CD4-positive, alpha-beta memory T cell (primary cell): ENCODE data around the gene CLSTN1. TPM values are rescaled to one million over a fixed set of nuclear protein-coding genes. Genes with fewer than 3 reads are reported as not detected.

ENCODE experiments used
- CTCF ChIA-PET: fragments of 350-600 bp; sonication (Branson Sonifier 250); formaldehyde crosslinking; loops from one replicate; lab custom pipeline; 2021; ENCODE audit warnings: inconsistent platforms; ENCODE audit not compliant: partially characterized antibody; lab: Charles Lee
- POLR2A ChIA-PET: fragments of 350-600 bp; sonication (Branson Sonifier 250); formaldehyde crosslinking; loops from one replicate; lab custom pipeline; 2021; ENCODE audit not compliant: partially characterized antibody; lab: Charles Lee
- DNase-seq, 5 donors: peaks; one replicate each; pipeline versions ENCODE4 v3.0.0 to v3.0.0-alpha.2; 2020 to 2022; ENCODE audit warnings: mixed read lengths in 1 of 5
- H3K27ac ChIP-seq: one replicate; pipeline ENCODE4 v1.7.0; 2013; ENCODE audit warnings: low read depth, low read length
- H3K27me3 ChIP-seq: 2 replicates; pipeline ENCODE4 v1.7.0; 2013; ENCODE audit warnings: mild to moderate bottlenecking, low read length, moderate library complexity; ENCODE audit not compliant: insufficient read depth
- H3K36me3 ChIP-seq: 2 replicates; pipeline ENCODE4 v1.7.0; 2013; ENCODE audit warnings: mild to moderate bottlenecking, low read length, moderate library complexity; ENCODE audit not compliant: insufficient read depth
- H3K4me1 ChIP-seq: 2 replicates; pipeline ENCODE4 v1.7.0; 2013; ENCODE audit warnings: mild to moderate bottlenecking, low read length, moderate library complexity; ENCODE audit not compliant: insufficient read depth
- H3K4me3 ChIP-seq, 2 donors: one replicate each; pipeline ENCODE4 v1.7.0; 2013; ENCODE audit warnings: low read length in 2 of 2, mild to moderate bottlenecking in 1 of 2
- H3K9me3 ChIP-seq, 2 donors: one replicate each; pipeline ENCODE4 v1.7.0; 2013; ENCODE audit warnings: low read length in 2 of 2, control low read depth in 1 of 2; ENCODE audit not compliant: control insufficient read depth in 1 of 2
- H3K27ac Mint-ChIP-seq, 7 donors: one replicate each; pipeline ENCODE4 v1.8.0; 2020 to 2021; ENCODE audit warnings: mixed read lengths in 7 of 7, mild to moderate bottlenecking in 6 of 7, inconsistent platforms in 3 of 7, moderate library complexity in 3 of 7
- H3K27me3 Mint-ChIP-seq, 2 donors: one replicate each; pipeline ENCODE4 v1.8.0; 2020 to 2021; ENCODE audit warnings: mixed read lengths in 2 of 2
- H3K36me3 Mint-ChIP-seq, 2 donors: one replicate each; pipeline ENCODE4 v1.8.0; 2020 to 2021; ENCODE audit warnings: mixed read lengths in 2 of 2, inconsistent platforms in 1 of 2, mild to moderate bottlenecking in 1 of 2
- H3K4me1 Mint-ChIP-seq, 4 donors: one replicate each; pipeline ENCODE4 v1.8.0; 2020 to 2021; ENCODE audit warnings: mixed read lengths in 4 of 4, mild to moderate bottlenecking in 1 of 4
- H3K4me3 Mint-ChIP-seq, 8 donors: one replicate each; pipeline ENCODE4 v1.8.0; 2020 to 2021; ENCODE audit warnings: mixed read lengths in 8 of 8, mild to moderate bottlenecking in 7 of 8, moderate library complexity in 6 of 8, inconsistent platforms in 3 of 8
- H3K9me3 Mint-ChIP-seq, 8 donors: one replicate each; pipeline ENCODE4 v1.8.0; 2020 to 2021; ENCODE audit warnings: mixed read lengths in 8 of 8, mild to moderate bottlenecking in 5 of 8, inconsistent platforms in 3 of 8, moderate library complexity in 1 of 8
- intact Hi-C: fragments of 100-400 bp; cut with micrococcal nuclease; formaldehyde crosslinking; loops from one replicate; pipeline ENCODE4 v1.15.1; 2023
- polyA plus RNA-seq, 2 donors: library from polyadenylated mRNA; unstranded; fragments of 300-500 nt; fragmentation: Illumina TruSeq; gene quantifications; one replicate each; pipeline ENCODE4 v1.2.3, GENCODE V29; 2021
- total RNA-seq, 2 experiments: library from RNA; stranded (reverse); gene quantifications; one replicate each; pipeline ENCODE4 v1.2.3, GENCODE V29; 2021

CLSTN1 gene
- total and polyA plus RNA-seq, 4 experiments from 2014 or later: 6.9 to 109 (median 78.7) TPM

GRCh38 chr1:9736241-9736640 is 87.5 kb downstream of the CLSTN1 start:
- H3K4me3 ChIP-seq: no peak overlapping the region
- POLR2A ChIA-PET: interaction anchor here (1.8 to 12.0 kb wide), 2 partner anchors 21 to 107 kb away, joined by 4 to 187 read pairs; no protein-coding TSS in a partner anchor
- no peaks in the 10 kb centered on the region for H3K27me3 Mint-ChIP-seq
- H3K27ac Mint-ChIP-seq: peak overlapping the region in 1 of 7 donors; percentile 7
- peaks cover 0 to 9% (median 0%) of the 10 kb centered on the region in 8 donors for H3K9me3 Mint-ChIP-seq
- no peak overlapping the region for H3K27ac ChIP-seq
- peaks cover 59 to 76% of the 10 kb centered on the region in 2 donors for H3K36me3 Mint-ChIP-seq
- intact Hi-C loops: no loop called here
- no peak for DNase-seq
- H3K4me1 ChIP-seq: no peaks in the 10 kb centered on the region
- H3K4me1 Mint-ChIP-seq: peaks cover 6 to 32% (median 18%) of the 10 kb centered on the region in 4 donors
- no peaks in the 10 kb centered on the region for H3K27me3 ChIP-seq
- no peak overlapping the region for H3K4me3 Mint-ChIP-seq
- H3K9me3 ChIP-seq: no peaks in the 10 kb centered on the region
- H3K36me3 ChIP-seq: peaks cover 80% of the 10 kb centered on the region
- CTCF ChIA-PET: no interaction called here

GRCh38 chr1:9735800-9736199 is 88.0 kb downstream of the CLSTN1 start:
- H3K36me3 ChIP-seq: peaks cover 80% of the 10 kb centered on the region
- Mint-ChIP-seq H3K4me1 (peaks cover 6 to 36% (median 20%) of the 10 kb centered on the region in 4 donors), H3K27me3 (no peaks in the 10 kb centered on the region), H3K36me3 (peaks cover 55 to 77% of the 10 kb centered on the region in 2 donors), H3K9me3 (peaks cover 0 to 12% (median 0%) of the 10 kb centered on the region in 8 donors), H3K4me3 (no peak overlapping the region), H3K27ac (peak overlapping the region in 1 of 7 donors; percentile 21)
- intact Hi-C loops: no loop called here
- no peak for DNase-seq
- no peak overlapping the region for H3K4me3 ChIP-seq
- ChIA-PET CTCF (interaction anchor here (1.2 kb wide), 1 partner anchor 120 kb away, joined by 3 read pairs; no protein-coding TSS in a partner anchor), POLR2A (interaction anchor here (1.8 to 12.0 kb wide), 2 partner anchors 20 to 106 kb away, joined by 4 to 187 read pairs; no protein-coding TSS in a partner anchor)
- H3K4me1 ChIP-seq: no peaks in the 10 kb centered on the region
- no peaks in the 10 kb centered on the region for H3K27me3 ChIP-seq
- no peak overlapping the region for H3K27ac ChIP-seq
- no peaks in the 10 kb centered on the region for H3K9me3 ChIP-seq

DNA sequence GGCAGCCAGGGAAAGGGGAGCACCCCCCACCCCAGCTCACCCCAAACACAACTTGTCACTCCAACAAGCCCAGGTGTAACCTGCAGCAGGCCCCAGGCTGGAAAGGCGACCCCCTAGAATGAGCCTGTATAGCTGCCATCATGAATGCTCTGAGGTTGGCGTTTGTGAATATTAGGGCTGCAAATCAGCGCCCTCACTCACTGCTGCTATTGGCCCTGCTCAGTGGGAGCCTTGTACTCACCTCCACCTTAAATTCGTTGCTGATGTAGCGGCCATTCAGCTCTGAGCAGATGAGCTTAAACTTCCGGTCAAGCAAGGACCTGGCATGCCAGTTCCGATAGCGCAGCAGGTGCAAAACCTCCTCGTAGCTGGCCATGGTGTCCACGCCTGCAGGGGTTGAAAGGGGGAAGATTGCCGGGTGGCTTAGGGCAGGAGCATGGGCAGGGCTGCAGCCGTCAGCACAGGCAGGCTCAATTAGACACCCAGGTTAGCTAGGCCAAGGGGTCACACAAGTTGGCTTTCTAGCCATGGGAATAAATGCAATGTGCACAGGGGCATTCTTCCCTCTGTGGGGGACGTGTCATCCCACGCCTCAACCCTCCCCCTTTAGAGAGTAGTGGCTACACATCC is 90.5 kb downstream of the CLSTN1 start:
- DNase-seq: no peak
- Mint-ChIP-seq H3K36me3 (peaks cover 62 to 81% of the 10 kb centered on the region in 2 donors), H3K4me3 (peak overlapping the region in 1 of 8 donors; percentile 49), H3K4me1 (peaks cover 21 to 58% (median 39%) of the 10 kb centered on the region in 4 donors), H3K27me3 (no peaks in the 10 kb centered on the region), H3K9me3 (peaks cover 0 to 12% (median 0%) of the 10 kb centered on the region in 8 donors), H3K27ac (peak overlapping the region in 5 of 7 donors; percentile 8 to 85 (median 70))
- H3K27me3 ChIP-seq: no peaks in the 10 kb centered on the region
- H3K4me1 ChIP-seq: peaks cover 22% of the 10 kb centered on the region
- H3K27ac ChIP-seq: no peak overlapping the region
- intact Hi-C loops: no loop called here
- no peak overlapping the region for H3K4me3 ChIP-seq
- ChIA-PET POLR2A (interaction anchor here (1.3 to 12.0 kb wide), 4 partner anchors 18 to 105 kb away, joined by 5 to 187 read pairs (median 8); partner anchors contain the start of gene PIK3CD), CTCF (interaction anchor here (0.7 to 1.7 kb wide), 3 partner anchors 12 to 106 kb away, joined by 3 to 4 read pairs (median 3); no protein-coding TSS in a partner anchor)
- H3K36me3 ChIP-seq: peaks cover 78% of the 10 kb centered on the region
- no peaks in the 10 kb centered on the region for H3K9me3 ChIP-seq

DNA sequence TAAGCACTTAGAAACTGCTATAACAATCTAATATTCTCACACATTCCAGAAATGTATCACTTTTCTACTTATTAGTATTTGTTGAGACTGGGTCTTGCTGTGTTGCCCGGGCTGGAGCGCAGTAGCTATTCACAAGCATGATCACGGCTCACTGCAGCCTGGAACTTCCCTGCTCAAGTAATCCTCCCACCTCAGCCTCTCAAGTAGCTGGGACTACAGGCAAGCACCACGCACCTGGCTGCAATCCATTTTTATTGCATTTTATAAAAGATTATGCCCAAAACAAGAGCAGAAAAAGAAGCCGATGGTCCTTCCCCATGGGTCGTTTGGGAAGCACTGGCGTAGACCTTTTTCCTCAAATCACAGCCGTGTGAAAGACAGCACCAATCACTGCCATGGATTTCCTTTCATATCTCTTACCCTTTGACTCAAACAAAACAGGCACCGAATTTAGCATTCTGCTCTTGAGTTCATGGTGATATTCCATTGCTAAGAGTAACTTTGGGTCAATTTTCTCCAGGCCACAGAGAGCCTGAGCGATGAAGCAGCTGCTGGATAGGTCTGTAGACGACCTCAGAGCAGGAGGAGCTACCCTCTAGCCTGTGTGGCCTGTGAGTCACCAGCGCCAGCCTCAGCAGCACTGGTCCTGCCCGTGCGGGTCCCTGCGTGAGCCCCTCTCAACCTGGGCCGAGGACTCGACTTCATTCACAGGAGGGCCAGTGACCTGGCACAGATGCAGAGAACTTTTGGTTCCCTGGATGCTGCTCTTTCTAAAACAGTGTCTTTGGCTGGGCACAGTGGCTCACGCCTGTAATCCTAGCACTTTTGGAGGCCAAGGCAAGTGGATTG is 91.4 kb downstream of the CLSTN1 start:
- Mint-ChIP-seq H3K27ac (peak overlapping the region; percentile 35 to 88 (median 68)), H3K36me3 (peaks cover 67 to 81% of the 10 kb centered on the region in 2 donors), H3K9me3 (peaks cover 0 to 9% (median 0%) of the 10 kb centered on the region in 8 donors), H3K4me1 (peaks cover 25 to 62% (median 42%) of the 10 kb centered on the region in 4 donors), H3K27me3 (no peaks in the 10 kb centered on the region), H3K4me3 (peak overlapping the region in 2 of 8 donors; percentile 25 to 27)
- Histone ChIP-seq H3K4me1 (peaks cover 32% of the 10 kb centered on the region), H3K36me3 (peaks cover 72% of the 10 kb centered on the region), H3K9me3 (no peaks in the 10 kb centered on the region), H3K27ac (no peak overlapping the region), H3K4me3 (no peak overlapping the region), H3K27me3 (no peaks in the 10 kb centered on the region)
- DNase-seq: no peak
- CTCF ChIA-PET: interaction anchor here (0.7 to 1.7 kb wide), 5 partner anchors 11 to 106 kb away, joined by 3 to 4 read pairs (median 3); no protein-coding TSS in a partner anchor
- intact Hi-C loops: no loop called here
- POLR2A ChIA-PET: interaction anchor here (0.6 to 12.0 kb wide), 6 partner anchors 17 to 106 kb away, joined by 3 to 187 read pairs (median 6); partner anchors contain the start of gene PIK3CD

- Mint-ChIP-seq H3K4me3 (peak overlapping the region in 3 of 8 donors; percentile 4 to 46 (median 37)), H3K27ac (peak overlapping the region in 6 of 7 donors; percentile 68 to 93 (median 82)), H3K9me3 (peaks cover 0 to 7% (median 0%) of the 10 kb centered on the region in 8 donors), H3K27me3 (no peaks in the 10 kb centered on the region), H3K4me1 (peaks cover 23 to 65% (median 47%) of the 10 kb centered on the region in 4 donors), H3K36me3 (peaks cover 67 to 85% of the 10 kb centered on the region in 2 donors)
- ChIA-PET POLR2A (interaction anchor here (2.8 to 12.0 kb wide), 3 partner anchors 16 to 105 kb away, joined by 8 to 187 read pairs (median 19); no protein-coding TSS in a partner anchor), CTCF (interaction anchor here (1.0 to 1.7 kb wide), 5 partner anchors 10 to 137 kb away, joined by 3 to 8 read pairs (median 3); no protein-coding TSS in a partner anchor)
- no peak for DNase-seq
- Histone ChIP-seq H3K9me3 (no peaks in the 10 kb centered on the region), H3K27ac (no peak overlapping the region), H3K36me3 (peaks cover 75% of the 10 kb centered on the region), H3K4me1 (peaks cover 39% of the 10 kb centered on the region), H3K27me3 (no peaks in the 10 kb centered on the region), H3K4me3 (no peak overlapping the region)
- intact Hi-C loops: no loop called here
These were observed 92.2 kb downstream of the CLSTN1 start for GRCh38 chr1:9731561-9731960.

GRCh38 chr1:9731051-9731537 is 92.7 kb downstream of the CLSTN1 start:
- H3K27me3 Mint-ChIP-seq: no peaks in the 10 kb centered on the region
- intact Hi-C loops: no loop called here
- DNase-seq: no peak
- peak overlapping the region in 3 of 8 donors; percentile 22 to 49 (median 42) for H3K4me3 Mint-ChIP-seq
- no peaks in the 10 kb centered on the region for H3K9me3 ChIP-seq
- no peak overlapping the region for H3K27ac ChIP-seq
- ChIA-PET POLR2A (interaction anchor here (0.5 to 12.0 kb wide), 5 partner anchors 16 to 104 kb away, joined by 3 to 187 read pairs (median 8); no protein-coding TSS in a partner anchor), CTCF (interaction anchor here (0.9 to 1.7 kb wide), 6 partner anchors 9 to 137 kb away, joined by 3 to 8 read pairs (median 3); no protein-coding TSS in a partner anchor)
- peaks cover 23 to 68% (median 49%) of the 10 kb centered on the region in 4 donors for H3K4me1 Mint-ChIP-seq
- peaks cover 41% of the 10 kb centered on the region for H3K4me1 ChIP-seq
- no peak overlapping the region for H3K4me3 ChIP-seq
- peaks cover 67 to 87% of the 10 kb centered on the region in 2 donors for H3K36me3 Mint-ChIP-seq
- H3K27ac Mint-ChIP-seq: peak overlapping the region; percentile 68 to 93 (median 83)
- peaks cover 0 to 7% (median 0%) of the 10 kb centered on the region in 8 donors for H3K9me3 Mint-ChIP-seq
- peaks cover 73% of the 10 kb centered on the region for H3K36me3 ChIP-seq
- H3K27me3 ChIP-seq: no peaks in the 10 kb centered on the region
